Stimulated activated CD8-positive, alpha-beta memory T cell treated with anti-CD3 and anti-CD28 coated beads, Interleukin-2, amount 100 ng/mL, for 48 hours (primary cell): Measurements from ENCODE around the gene NUP160.
"Not testable (repeated sequence)": the region's sequence is repeated elsewhere in the genome, so short reads cannot be mapped to it uniquely, and the experiment has no call there.

Experiments used
- DNase-seq, 2 donors: peaks; one replicate each; pipeline ENCODE4 v3.0.0-alpha.2; 2020; ENCODE audit warnings: low read depth in 2 of 2

Gene NUP160

GRCh38 chr11:47861728-47862127, 13.6 kb upstream of the NUP160 start:
- DNase-seq, result no peak

- DNase-seq, result no peak
Measured at GRCh38 chr11:47860536-47860935, 12.4 kb upstream of the NUP160 start.

GRCh38 chr11:47857892-47858543, 9.9 kb upstream of the NUP160 start:
- DNase-seq, result no peak

DNA sequence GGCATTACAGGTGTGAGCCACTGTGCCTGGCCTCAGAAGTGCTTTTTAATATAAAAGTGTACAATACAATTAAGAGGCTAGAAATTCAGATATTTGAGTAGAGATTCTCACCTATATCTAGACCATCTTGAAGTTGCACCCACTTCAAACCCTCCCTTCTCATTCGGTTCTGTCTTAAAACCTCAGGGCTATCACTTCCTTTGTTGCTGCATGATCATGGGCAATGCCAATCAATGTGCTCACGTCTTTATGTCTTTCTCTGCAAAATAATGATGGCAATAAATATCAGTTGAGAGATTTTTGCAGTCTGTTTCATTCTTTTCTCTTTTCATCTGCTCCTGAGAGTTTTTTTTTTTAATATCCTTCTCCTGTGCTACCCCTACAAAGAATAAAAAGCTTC, 9.3 kb upstream of the NUP160 start:
- DNase-seq, result no peak

DNA sequence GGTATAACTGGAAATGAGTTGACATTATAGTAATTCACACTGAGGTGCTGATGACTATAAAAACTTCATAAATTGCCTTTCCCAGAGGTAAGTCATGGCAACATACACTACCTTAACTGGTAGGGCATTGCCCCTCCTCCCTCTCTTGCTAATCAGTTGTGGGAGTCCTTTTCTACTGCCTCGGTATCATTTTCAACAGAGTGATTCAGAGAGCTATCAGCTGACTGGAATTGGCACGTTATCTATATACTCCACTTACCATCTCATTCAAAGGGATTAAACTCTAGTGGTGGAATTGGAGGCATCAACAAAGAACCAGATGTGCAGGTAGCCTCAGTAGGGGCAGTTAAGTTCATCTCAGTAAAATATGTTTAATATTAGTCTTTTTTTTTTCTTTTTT, 8.0 kb upstream of the NUP160 start:
- no peak for DNase-seq

DNA sequence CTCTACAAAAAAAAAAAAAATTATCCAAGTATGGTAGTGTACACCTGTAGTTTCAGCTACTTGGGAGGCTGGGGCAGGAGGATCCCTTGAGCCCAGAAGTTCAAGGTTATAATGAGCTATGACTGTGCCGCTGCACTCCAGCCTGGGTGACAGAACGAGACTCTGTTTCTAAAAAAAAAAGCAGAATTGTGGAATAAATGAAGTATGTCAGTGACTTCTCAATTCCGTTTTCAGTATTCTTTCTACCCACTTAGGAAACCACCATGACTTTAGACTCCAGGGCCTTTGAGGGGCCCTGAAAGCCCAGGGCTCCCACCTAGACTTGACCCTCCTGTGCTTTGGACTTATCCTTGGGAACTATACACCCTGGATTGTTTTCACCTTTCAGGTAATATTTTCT, 6.5 kb upstream of the NUP160 start:
- DNase-seq, result no peak

GRCh38 chr11:47852053-47852452, 3.9 kb upstream of the NUP160 start:
- DNase-seq, result no peak

- DNase-seq, result no peak
Measured at GRCh38 chr11:47850337-47850736, 2.2 kb upstream of the NUP160 start.

DNA sequence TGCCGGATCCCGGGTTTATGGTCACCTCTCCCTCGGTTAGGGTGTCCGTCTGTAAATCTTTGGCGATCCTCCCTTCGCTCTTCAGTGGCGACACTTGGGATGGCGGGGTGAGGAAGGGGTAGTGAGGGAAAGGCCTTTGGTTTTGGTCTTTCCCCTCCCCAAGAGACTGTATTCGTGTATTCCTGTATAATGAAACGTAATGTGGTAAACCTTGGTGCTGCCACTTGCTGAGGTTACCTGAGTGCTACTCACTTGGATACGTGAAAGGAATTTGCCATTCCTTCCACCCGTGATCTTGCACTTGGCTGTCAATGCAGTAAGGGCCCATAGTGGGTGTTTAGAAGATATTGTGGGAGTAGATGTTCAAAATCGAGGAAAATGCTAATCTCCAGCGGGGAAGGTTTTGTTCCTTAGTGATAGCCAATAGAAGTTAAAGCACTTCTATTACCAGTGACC, 578 bp upstream of the NUP160 start:
- no peak for DNase-seq

GRCh38 chr11:47847537-47847891, 636 bp downstream of the NUP160 start:
- no peak for DNase-seq

DNA sequence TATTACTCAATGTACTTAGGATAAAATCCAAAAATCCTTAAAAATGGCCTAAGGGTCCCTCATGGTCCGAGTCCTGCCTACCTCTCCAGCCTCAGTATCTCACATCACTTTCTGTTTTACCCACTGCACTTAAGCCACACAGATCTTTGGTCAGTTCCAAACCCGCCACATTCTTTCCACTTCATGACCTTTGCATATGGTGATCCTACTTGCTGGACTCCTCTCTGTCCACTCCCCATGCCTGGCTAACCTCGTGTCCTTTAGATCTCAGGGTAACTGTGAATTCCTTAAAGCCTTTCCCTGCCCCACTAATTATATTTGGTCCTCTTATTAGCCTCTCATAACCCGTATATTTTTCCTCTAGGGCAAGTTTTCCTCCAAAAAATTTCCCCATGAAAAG, 1.2 kb downstream of the NUP160 start:
- DNase-seq, result no peak

GRCh38 chr11:47843361-47844055, 4.6 kb downstream of the NUP160 start:
- DNase-seq, result no peak

DNA sequence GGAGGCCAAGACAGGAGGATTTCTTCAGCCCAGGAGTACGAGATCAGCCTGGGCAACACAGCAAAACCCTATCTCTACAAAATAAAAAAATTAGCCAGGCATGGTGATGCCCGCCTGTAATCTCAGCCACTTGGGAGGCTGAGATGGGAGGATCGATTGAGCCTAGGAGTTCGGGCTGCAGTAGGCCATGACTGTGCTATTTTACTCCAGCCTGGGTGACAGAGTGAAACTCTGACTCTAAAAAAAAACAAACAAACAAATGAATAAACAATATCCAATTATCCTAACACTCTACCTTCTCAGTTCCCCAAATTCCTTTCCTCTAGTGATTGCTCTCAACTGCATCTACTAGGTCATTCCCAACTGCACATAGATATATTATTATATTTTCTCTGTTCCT, 5.4 kb downstream of the NUP160 start:
- no peak for DNase-seq

- DNase-seq, result no peak
Measured at GRCh38 chr11:47837929-47838328, 10.2 kb downstream of the NUP160 start.

GRCh38 chr11:47837292-47837691, 10.9 kb downstream of the NUP160 start:
- DNase-seq, result no peak

DNA sequence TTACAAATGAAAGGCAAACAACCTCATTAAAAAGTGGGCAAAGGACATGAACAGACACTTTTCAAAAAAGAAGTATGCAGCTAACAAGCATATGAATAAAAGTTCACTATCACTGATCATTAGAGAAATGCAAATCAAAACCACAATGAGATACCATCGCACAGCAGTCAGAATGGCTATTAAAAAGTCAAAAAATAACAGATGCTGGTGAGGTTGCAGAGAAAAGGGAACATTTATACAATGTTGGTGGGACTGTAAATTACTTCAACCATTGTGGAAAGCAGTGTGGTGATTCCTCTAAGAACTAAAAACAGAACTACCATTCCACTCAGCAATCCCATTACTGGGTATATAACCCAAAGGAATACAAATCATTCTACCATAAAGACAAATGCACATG, 18.1 kb downstream of the NUP160 start:
- DNase-seq, result not testable (repeated sequence)

DNA sequence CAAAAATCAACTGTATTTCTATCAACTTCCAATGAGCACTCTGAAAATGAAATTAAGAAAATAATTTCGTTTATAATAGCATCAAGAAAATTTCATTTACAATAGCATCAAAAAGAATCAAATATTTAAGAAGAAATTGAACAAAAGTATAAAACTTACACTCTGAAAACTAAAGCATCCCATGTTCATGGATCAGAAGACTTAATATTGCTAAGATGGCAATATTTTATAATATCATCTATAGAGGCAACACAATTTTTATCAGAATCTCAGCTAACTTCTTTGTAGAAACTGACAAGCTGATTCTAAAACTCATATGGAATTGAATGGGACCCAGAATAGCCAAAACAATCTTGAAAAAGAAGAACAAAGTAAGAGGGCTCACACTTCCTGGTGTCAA, 19.9 kb downstream of the NUP160 start:
- DNase-seq, result no peak

DNA sequence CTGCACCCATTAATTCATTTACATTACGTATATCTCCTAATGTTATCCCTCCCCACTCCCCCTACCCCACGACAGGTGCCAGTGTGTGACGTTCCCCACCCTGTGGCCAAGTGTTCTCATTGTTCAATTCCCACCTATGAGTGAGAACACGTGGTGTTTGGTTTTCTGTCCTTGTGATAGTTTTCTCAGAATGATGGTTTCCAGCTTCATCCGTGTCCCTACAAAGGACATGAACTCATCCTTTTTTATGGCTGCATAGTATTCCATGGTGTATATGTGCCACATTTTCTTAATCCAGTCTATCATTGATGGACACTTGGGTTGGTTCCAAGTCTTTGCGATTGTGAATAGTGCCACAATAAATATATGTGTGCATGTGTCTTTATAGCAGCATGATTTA, 25.5 kb downstream of the NUP160 start:
- not testable (repeated sequence) for DNase-seq

- no peak for DNase-seq
Measured at GRCh38 chr11:47819743-47820142, 28.4 kb downstream of the NUP160 start.

DNA sequence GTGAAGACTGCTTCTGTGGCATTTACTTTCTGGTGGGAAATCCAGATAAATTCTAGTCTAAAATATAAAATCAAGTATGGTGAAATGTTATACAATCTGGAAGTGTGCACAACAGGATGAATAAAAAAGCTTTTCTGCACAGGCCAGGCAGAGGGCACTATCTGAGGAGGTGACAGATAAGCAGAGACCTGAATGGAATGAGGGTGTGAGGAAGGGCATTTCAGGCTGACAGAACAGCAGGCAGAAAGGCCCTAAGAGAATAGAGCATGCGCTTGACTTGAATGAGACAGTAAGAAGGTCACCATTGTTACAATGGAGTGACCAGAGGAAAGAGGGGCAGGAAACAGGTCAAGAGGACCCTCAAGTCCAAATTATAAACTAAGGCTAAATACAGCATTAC, 47.4 kb downstream of the NUP160 start:
- no peak for DNase-seq

GRCh38 chr11:47797633-47798032, 50.5 kb downstream of the NUP160 start:
- peak; percentile 13 to 31 for DNase-seq

DNA sequence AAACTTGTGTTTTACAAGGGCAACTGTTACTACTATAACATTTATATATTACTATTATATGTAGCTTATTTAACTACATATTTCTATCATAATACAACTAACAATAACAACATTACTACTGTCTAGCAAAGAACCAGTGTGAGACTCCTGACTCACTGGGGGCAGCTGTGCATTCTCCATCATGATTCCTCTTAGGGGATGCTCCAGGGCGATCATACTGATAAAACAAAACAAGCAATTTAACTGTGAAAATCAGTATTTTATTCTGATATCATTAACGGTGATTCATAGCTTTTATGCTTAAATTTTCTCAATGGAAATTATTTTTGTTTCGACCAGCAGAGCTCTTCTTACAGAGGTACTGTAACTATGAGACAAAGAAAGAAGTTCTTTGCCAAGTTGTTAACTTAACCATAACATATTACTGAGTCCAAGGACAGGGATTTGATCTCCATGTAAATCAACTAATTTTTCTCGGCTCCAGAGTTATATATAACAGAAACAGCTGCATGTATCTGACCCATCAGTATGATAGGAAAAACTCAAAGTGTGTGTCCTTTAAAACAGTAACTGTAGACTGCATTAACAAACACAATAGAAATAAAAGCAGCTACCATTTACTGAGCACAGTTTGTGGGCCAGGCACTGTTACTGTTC, 56.2 kb downstream of the NUP160 start:
- no peak for DNase-seq

- not testable (repeated sequence) for DNase-seq
Measured at GRCh38 chr11:47790017-47790416, 58.1 kb downstream of the NUP160 start.
